GOT3 (cell line): Measurements from ENCODE around the gene HLF.

Source experiments
- DNase-seq: peaks from one replicate; lab custom pipeline; 2025; ENCODE audit warnings: mixed read lengths; lab: John Stamatoyannopoulos, UW

HLF gene

GRCh38 chr17:55275894-55276804, 11.4 kb downstream of the HLF start:
- no peak for DNase-seq

- no peak for DNase-seq
These were observed 13.6 kb downstream of the HLF start for GRCh38 chr17:55278173-55278961.

GRCh38 chr17:55279203-55279602, 14.4 kb downstream of the HLF start:
- DNase-seq = no peak

- DNase-seq = no peak
These were observed 15.0 kb downstream of the HLF start for GRCh38 chr17:55279788-55280187.

- DNase-seq = no peak
These were observed 15.5 kb downstream of the HLF start for GRCh38 chr17:55280212-55280611.

GRCh38 chr17:55281649-55282378, 17.1 kb downstream of the HLF start:
- no peak for DNase-seq

- DNase-seq = no peak
These were observed 17.6 kb downstream of the HLF start for GRCh38 chr17:55282379-55282702.

- no peak for DNase-seq
These were observed 18.0 kb downstream of the HLF start for GRCh38 chr17:55282741-55283140.

GRCh38 chr17:55283256-55283965, 18.7 kb downstream of the HLF start:
- DNase-seq = no peak

- no peak for DNase-seq
These were observed 19.5 kb downstream of the HLF start for GRCh38 chr17:55284001-55284884.

- DNase-seq = no peak
These were observed 20.2 kb downstream of the HLF start for GRCh38 chr17:55284944-55285339.

- DNase-seq = no peak
These were observed 20.9 kb downstream of the HLF start for GRCh38 chr17:55285340-55286301.

- no peak for DNase-seq
These were observed 22.2 kb downstream of the HLF start for GRCh38 chr17:55286681-55287589.

GRCh38 chr17:55288356-55289105, 23.8 kb downstream of the HLF start:
- no peak for DNase-seq

GRCh38 chr17:55289106-55289446, 24.3 kb downstream of the HLF start:
- DNase-seq = no peak

GRCh38 chr17:55289978-55290377, 25.2 kb downstream of the HLF start:
- DNase-seq = no peak

- DNase-seq = no peak
These were observed 25.8 kb downstream of the HLF start for GRCh38 chr17:55290492-55291113.

- no peak for DNase-seq
These were observed 26.4 kb downstream of the HLF start for GRCh38 chr17:55291114-55291507.
